SK-N-SH treated with all-trans-retinoic acid at 6 μM for 48 hours (cell line): ENCODE results near the gene ZNF221.

Source experiments
- ARNTL ChIP-seq: fragments of 450-650 bp; formaldehyde crosslinking; IDR thresholded peaks from 2 replicates; pipeline ENCODE4 v1.5.0; 2020; ENCODE audit warnings: low read depth, mild to moderate bottlenecking, moderate library complexity, borderline replicate concordance
- ESRRG ChIP-seq: fragments of 250-450 bp; sonication (Bioruptor Pico); IDR thresholded peaks from 2 replicates; pipeline ENCODE4 v1.6.1; 2021; ENCODE audit warnings: mild to moderate bottlenecking
- RARB ChIP-seq: fragments of 250-450 bp; sonication (Bioruptor Pico); IDR thresholded peaks from 2 replicates; pipeline ENCODE4 v1.8.0; 2021; ENCODE audit warnings: mild to moderate bottlenecking, moderate library complexity
- TOX ChIP-seq: fragments of 250-450 bp; sonication (Bioruptor Pico); IDR thresholded peaks from 2 replicates; pipeline ENCODE4 v1.8.0; 2021; ENCODE audit warnings: mild to moderate bottlenecking, moderate library complexity, borderline replicate concordance
- ZFP3 ChIP-seq: fragments of 250-450 bp; sonication (Bioruptor Pico); IDR thresholded peaks from 2 replicates; pipeline ENCODE4 v1.5.0; 2020; ENCODE audit warnings: mild to moderate bottlenecking, moderate library complexity
- ZNF565 ChIP-seq: fragments of 450-650 bp; formaldehyde crosslinking; conservative IDR thresholded peaks from 2 replicates; pipeline ENCODE4 v1.5.0; 2020; ENCODE audit warnings: low read depth, mild to moderate bottlenecking, moderate library complexity
- ZNF8 ChIP-seq: fragments of 450-650 bp; formaldehyde crosslinking; IDR thresholded peaks from 2 replicates; pipeline ENCODE4 v1.5.0; 2020; ENCODE audit warnings: mild to moderate bottlenecking, moderate library complexity
- TF ChIP-seq, protein P1 (sequence below): fragments of 250-450 bp; sonication (Bioruptor Pico); IDR thresholded peaks from 2 replicates; pipeline ENCODE4 v1.5.0; 2020; ENCODE audit warnings: mild to moderate bottlenecking, moderate library complexity
- TF ChIP-seq, protein P2 (sequence below): fragments of 250-450 bp; sonication (Bioruptor Pico); IDR thresholded peaks from 2 replicates; pipeline ENCODE4 v1.8.0; 2021; ENCODE audit warnings: low read depth, mild to moderate bottlenecking, moderate library complexity, borderline replicate concordance
- TF ChIP-seq, protein P3 (sequence below): fragments of 250-450 bp; sonication (Bioruptor Pico); IDR thresholded peaks from 2 replicates; pipeline ENCODE4 v1.5.1; 2021; ENCODE audit warnings: mild to moderate bottlenecking, moderate library complexity
- TF ChIP-seq, protein P4 (sequence below): fragments of 250-450 bp; sonication (Bioruptor Pico); IDR thresholded peaks from 2 replicates; pipeline ENCODE4 v1.5.1; 2020; ENCODE audit warnings: low read depth, mild to moderate bottlenecking, moderate library complexity
- TF ChIP-seq, protein P5 (sequence below): fragments of 250-450 bp; sonication (Bioruptor Pico); IDR thresholded peaks from 2 replicates; pipeline ENCODE4 v1.8.0; 2020; ENCODE audit warnings: mild to moderate bottlenecking, moderate library complexity, borderline replicate concordance

DNA sequence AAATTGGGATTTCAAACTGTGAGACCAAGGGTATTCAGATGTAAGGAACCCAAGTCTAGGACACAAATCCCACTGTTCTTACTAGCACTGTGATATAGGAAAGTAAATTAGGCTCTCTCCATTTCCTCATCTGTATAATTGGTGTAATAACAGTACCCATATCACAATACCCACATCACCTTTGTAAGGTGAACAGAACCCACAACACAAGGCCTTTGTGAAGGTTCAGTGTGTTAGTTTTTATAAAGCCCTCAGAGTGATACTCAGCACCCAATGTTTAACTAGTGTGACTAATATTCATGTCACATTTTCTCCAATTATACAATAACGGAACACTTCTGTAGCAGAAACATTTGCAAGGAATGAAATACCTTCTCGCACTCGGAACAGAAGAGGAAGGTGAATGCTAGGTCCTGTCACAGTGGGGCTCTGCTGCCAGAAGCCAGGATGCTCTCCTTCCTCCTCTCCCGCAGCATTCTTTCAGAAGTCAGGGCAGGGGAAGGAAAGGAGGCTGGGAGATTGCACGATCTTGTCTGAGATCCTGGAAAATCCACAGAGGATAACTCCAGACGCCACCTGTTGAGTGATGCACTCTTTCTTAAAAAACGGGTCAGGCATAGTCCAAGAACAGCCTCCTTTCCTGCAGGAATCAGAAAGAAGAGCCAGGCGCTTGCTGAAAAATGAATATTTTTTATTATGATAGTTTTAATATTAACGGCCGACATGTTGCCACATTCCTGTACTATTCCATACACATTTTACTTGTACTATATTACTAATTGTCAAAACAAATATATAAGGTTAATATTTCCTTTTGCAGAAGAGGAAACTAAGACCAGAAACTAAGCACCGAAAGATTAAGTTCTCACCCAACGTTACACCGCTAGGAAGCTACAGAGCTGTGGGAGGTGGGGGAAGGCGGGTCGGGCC lies 16.7 kb upstream of the ZNF221 start:
- TF ChIP-seq, protein P1, sequence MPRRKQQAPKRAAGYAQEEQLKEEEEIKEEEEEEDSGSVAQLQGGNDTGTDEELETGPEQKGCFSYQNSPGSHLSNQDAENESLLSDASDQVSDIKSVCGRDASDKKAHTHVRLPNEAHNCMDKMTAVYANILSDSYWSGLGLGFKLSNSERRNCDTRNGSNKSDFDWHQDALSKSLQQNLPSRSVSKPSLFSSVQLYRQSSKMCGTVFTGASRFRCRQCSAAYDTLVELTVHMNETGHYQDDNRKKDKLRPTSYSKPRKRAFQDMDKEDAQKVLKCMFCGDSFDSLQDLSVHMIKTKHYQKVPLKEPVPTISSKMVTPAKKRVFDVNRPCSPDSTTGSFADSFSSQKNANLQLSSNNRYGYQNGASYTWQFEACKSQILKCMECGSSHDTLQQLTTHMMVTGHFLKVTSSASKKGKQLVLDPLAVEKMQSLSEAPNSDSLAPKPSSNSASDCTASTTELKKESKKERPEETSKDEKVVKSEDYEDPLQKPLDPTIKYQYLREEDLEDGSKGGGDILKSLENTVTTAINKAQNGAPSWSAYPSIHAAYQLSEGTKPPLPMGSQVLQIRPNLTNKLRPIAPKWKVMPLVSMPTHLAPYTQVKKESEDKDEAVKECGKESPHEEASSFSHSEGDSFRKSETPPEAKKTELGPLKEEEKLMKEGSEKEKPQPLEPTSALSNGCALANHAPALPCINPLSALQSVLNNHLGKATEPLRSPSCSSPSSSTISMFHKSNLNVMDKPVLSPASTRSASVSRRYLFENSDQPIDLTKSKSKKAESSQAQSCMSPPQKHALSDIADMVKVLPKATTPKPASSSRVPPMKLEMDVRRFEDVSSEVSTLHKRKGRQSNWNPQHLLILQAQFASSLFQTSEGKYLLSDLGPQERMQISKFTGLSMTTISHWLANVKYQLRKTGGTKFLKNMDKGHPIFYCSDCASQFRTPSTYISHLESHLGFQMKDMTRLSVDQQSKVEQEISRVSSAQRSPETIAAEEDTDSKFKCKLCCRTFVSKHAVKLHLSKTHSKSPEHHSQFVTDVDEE, result no peak
- TF ChIP-seq, protein P2, sequence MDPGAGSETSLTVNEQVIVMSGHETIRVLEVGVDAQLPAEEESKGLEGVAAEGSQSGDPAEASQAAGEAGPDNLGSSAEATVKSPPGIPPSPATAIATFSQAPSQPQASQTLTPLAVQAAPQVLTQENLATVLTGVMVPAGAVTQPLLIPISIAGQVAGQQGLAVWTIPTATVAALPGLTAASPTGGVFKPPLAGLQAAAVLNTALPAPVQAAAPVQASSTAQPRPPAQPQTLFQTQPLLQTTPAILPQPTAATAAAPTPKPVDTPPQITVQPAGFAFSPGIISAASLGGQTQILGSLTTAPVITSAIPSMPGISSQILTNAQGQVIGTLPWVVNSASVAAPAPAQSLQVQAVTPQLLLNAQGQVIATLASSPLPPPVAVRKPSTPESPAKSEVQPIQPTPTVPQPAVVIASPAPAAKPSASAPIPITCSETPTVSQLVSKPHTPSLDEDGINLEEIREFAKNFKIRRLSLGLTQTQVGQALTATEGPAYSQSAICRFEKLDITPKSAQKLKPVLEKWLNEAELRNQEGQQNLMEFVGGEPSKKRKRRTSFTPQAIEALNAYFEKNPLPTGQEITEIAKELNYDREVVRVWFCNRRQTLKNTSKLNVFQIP (CRISPR knock-in tag), result no peak
- TF ChIP-seq ZFP3 (CRISPR knock-in tag) (no peak), ZNF8 (CRISPR knock-in tag) (no peak), TOX (no peak), ARNTL (no peak), ZNF565 (CRISPR knock-in tag) (no peak), ESRRG (CRISPR knock-in tag) (no peak), RARB (CRISPR knock-in tag) (no peak)
- TF ChIP-seq, protein P3, sequence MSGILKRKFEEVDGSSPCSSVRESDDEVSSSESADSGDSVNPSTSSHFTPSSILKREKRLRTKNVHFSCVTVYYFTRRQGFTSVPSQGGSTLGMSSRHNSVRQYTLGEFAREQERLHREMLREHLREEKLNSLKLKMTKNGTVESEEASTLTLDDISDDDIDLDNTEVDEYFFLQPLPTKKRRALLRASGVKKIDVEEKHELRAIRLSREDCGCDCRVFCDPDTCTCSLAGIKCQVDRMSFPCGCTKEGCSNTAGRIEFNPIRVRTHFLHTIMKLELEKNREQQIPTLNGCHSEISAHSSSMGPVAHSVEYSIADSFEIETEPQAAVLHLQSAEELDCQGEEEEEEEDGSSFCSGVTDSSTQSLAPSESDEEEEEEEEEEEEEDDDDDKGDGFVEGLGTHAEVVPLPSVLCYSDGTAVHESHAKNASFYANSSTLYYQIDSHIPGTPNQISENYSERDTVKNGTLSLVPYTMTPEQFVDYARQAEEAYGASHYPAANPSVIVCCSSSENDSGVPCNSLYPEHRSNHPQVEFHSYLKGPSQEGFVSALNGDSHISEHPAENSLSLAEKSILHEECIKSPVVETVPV, result no peak
- TF ChIP-seq, protein P4, sequence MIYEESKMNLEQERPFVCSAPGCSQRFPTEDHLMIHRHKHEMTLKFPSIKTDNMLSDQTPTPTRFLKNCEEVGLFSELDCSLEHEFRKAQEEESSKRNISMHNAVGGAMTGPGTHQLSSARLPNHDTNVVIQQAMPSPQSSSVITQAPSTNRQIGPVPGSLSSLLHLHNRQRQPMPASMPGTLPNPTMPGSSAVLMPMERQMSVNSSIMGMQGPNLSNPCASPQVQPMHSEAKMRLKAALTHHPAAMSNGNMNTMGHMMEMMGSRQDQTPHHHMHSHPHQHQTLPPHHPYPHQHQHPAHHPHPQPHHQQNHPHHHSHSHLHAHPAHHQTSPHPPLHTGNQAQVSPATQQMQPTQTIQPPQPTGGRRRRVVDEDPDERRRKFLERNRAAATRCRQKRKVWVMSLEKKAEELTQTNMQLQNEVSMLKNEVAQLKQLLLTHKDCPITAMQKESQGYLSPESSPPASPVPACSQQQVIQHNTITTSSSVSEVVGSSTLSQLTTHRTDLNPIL (CRISPR knock-in tag), result no peak
- TF ChIP-seq, protein P5, sequence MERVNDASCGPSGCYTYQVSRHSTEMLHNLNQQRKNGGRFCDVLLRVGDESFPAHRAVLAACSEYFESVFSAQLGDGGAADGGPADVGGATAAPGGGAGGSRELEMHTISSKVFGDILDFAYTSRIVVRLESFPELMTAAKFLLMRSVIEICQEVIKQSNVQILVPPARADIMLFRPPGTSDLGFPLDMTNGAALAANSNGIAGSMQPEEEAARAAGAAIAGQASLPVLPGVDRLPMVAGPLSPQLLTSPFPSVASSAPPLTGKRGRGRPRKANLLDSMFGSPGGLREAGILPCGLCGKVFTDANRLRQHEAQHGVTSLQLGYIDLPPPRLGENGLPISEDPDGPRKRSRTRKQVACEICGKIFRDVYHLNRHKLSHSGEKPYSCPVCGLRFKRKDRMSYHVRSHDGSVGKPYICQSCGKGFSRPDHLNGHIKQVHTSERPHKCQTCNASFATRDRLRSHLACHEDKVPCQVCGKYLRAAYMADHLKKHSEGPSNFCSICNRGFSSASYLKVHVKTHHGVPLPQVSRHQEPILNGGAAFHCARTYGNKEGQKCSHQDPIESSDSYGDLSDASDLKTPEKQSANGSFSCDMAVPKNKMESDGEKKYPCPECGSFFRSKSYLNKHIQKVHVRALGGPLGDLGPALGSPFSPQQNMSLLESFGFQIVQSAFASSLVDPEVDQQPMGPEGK, result no peak
